Stimulated activated CD4-positive, alpha-beta T cell treated with anti-CD3 and anti-CD28 coated beads, Interleukin-1b, Interleukin-23, amount 100 ng/mL, for 1 hour (primary cell): ENCODE results near the gene OR2F2.

ENCODE experiments used
- DNase-seq, 2 donors: peaks; one replicate each; pipeline ENCODE4 v3.0.0-alpha.2; 2020; ENCODE audit warnings: low read depth in 2 of 2

OR2F2 gene

DNA sequence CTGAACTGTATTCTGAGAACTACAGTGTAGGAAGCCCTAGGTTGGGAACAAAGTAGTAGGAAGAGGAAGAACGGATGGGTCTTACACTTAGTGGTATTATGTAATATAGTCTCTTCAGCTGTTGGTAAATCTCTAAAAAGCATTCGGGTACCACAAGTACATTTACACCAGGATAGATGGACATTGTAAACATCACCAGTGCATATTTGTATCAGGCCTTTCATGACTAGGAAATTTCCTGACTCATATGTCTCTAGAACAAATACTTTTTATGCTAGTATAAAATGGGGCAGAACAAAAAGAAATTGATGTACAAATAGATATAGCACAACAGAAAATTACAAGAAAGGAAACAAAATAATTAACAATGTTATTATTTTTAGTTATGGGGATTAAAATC lies 43.6 kb downstream of the OR2F2 start:
- DNase-seq = no peak

DNA sequence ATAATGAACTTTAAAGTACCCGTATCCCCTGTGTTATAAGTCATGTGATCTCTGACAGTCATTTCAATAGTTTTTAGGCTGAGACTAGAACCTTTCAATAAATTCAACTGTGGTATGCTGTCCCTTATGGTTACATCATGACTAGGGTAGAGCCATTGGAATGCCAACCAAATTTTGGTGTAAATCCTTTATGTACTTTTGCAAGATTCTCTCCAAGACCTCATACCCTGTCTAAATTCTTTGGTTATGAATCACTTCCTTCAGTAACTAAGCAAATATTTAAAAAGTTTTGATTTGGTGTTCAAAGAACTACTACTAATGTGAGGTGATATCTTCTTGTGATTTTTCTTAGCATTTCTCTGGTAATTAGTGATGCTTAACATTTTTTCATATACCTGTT lies 44.3 kb downstream of the OR2F2 start:
- no peak for DNase-seq

DNA sequence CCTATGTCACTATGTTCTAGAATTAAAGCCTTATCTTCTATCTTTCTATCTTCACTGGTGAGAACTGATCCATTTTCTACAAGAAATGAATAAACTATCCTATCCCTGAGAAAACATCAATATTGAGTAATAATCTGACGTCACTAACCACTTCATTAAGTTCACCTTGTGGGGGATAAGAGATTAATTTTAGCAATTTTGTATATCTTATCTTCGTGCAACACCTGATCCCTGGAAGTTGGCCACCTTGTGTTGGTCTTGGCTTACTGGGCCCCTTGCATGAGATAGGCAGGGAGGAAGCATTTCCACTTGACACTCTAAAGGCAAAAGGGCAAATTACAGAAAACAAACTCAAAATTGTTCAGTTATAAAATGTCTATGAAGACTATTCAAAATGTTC lies 45.0 kb downstream of the OR2F2 start:
- no peak for DNase-seq

DNA sequence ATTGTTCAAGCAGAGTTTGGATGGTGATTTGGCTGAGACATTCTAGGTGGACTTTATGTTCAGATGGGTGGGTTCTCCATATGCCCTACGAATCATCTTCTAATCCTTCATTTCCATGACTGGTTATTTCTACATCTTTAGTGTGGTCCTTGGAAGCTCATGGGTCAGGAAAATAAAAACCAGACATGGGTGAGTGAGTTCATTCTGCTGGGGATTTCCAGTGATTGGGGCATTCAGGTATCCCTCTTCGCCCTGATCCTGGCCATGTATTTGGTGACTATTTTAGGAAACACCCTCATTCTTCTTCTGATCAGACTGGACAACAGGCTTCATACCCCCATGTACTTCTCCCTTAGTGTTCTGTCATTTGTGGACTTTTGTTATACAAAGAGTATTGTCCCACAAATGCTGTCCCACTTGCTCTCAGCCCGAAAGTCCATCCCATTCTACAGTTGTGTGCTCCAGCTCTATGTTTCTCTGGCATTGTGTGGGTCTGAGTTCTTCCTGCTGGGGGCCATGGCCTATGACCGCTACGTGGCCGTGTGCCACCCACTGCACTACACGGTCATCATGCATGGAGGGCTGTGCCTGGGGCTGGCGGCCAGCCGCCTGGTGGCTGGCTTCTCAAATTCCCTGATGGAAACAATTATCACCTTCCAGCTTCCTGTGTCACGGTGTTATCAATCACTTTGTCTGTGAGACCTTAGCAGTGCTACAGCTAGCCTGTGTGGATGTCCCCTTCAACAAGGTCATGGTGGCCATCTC lies 45.9 kb downstream of the OR2F2 start:
- no peak for DNase-seq

DNA sequence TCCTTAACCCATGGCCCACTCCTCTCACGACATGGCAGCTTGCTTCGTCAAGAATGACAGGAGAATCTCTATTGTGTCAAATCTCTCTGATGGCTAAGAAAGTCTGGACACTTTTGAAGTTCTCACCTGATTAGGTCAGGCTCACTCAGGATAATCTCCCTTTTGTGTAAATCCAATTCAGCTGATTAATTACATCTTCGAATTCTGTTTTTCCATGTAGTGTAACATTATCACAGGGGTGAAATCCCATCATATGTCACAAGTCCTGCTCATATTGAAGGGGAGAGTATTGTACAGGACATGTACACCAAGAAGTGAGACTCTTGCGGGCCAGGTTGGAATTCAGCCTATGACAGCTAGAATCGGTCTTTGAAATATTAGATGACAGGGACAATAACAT lies 48.9 kb downstream of the OR2F2 start:
- DNase-seq = no peak
